ENCODE measurements around the gene HDDC2. TPM values are rescaled to one million over a fixed set of nuclear protein-coding genes. Genes with fewer than 3 reads are reported as not detected.

The HDDC2 gene
- total and polyA plus RNA-seq, 2 of the 8 experiments (the other 6 are each of a cell fraction or from before 2014, with no cell fraction given): 89.3 to 129 TPM

- no peak for FAIRE-seq
- Histone ChIP-seq H2BK120ac (replicated peaks; ENCODE audit: low read depth, low read length) (no peak overlapping the region), H3K23ac (ENCODE audit: insufficient read length) (no peak overlapping the region), H3K9ac (replicated peaks in 1 of 4; ENCODE audit: extremely low read depth in 1 of 4, low read depth in 3 of 4, low read length in 3 of 4) (no peak overlapping the region), H2BK15ac (ENCODE audit: low read length) (no peak overlapping the region), H2BK20ac (ENCODE audit: low read length) (no peak overlapping the region), H3K4ac (replicated peaks; ENCODE audit: insufficient read length, low read depth, low read length) (no peak overlapping the region), H3K79me2 (ENCODE audit: control insufficient read depth in 1 of 2, insufficient read depth in 2 of 2, low read length in 2 of 2) (no peaks in the 10 kb centered on the region), H3K27me3 (replicated peaks in 1 of 4; ENCODE audit: control insufficient read depth in 3 of 4, extremely low read depth in 1 of 4, insufficient read depth in 3 of 4, low read length in 3 of 4) (no peaks in the 10 kb centered on the region), H2BK12ac (ENCODE audit: low read depth, low read length) (no peak overlapping the region), H3K23me2 (ENCODE audit: low read depth, low read length) (no peaks in the 10 kb centered on the region), H3K4me1 (replicated peaks in 1 of 4; ENCODE audit: control insufficient read depth in 3 of 4, insufficient read depth in 4 of 4, low read length in 3 of 4) (peaks cover 0 to 2% (median 0%) of the 10 kb centered on the region in 4 experiments; a peak in 1 of 7 replicates), H3K9me3 (ENCODE audit: insufficient read depth in 2 of 2, low read depth in 1 of 2, low read length in 1 of 2) (no peaks in the 10 kb centered on the region), H2BK5ac (ENCODE audit: low read depth, low read length) (no peak overlapping the region), H3K14ac (ENCODE audit: insufficient read length) (no peak overlapping the region), H3K18ac (ENCODE audit: extremely low read depth, low read length) (no peak overlapping the region), H4K91ac (replicated peaks; ENCODE audit: insufficient read length, low read length) (no peak overlapping the region), H3K27ac (ENCODE audit: low read depth, low read length) (no peak overlapping the region), H3K79me1 (ENCODE audit: low read depth, low read length) (no peaks in the 10 kb centered on the region), H4K5ac (ENCODE audit: insufficient read length, low read depth, low read length) (no peak overlapping the region), H3K36me3 (ENCODE audit: control insufficient read depth in 2 of 4, insufficient read depth in 4 of 4, low read length in 3 of 4) (no peaks in the 10 kb centered on the region), H3K56ac (replicated peaks; ENCODE audit: insufficient read length, low read depth, low read length) (no peak overlapping the region), H2AFZ (ENCODE audit: low read length) (no peak overlapping the region), H4K8ac (ENCODE audit: extremely low read depth, insufficient read depth, low read length) (no peak overlapping the region), H3K4me2 (ENCODE audit: insufficient read depth in 1 of 2, low read depth in 2 of 2, low read length in 2 of 2) (no peak overlapping the region), H2AK5ac (ENCODE audit: low read depth, low read length) (no peak overlapping the region), H4K20me1 (replicated peaks in 1 of 2; ENCODE audit: control insufficient read depth in 1 of 2, insufficient read depth in 2 of 2, low read length in 2 of 2) (no peaks in the 10 kb centered on the region), H3K4me3 (ENCODE audit: extremely low read depth in 1 of 4, insufficient read depth in 2 of 4, low read depth in 3 of 4, low read length in 4 of 4) (no peak overlapping the region)
- CTCF ChIA-PET (ENCODE audit: partially characterized antibody): no interaction called here
- TF ChIP-seq GABPA (IDR thresholded peaks at IDR 0.05; ENCODE audit: borderline replicate concordance, insufficient read depth, low read length) (no peak), ASH2L (IDR thresholded peaks at IDR 0.05; ENCODE audit: low read length) (no peak), CBX5 (IDR thresholded peaks at IDR 0.05; ENCODE audit: low read depth, low read length) (no peak), SP2 (IDR thresholded peaks at IDR 0.05; ENCODE audit: low read length) (no peak), BRCA1 (IDR thresholded peaks at IDR 0.05; ENCODE audit: low read depth, low read length) (no peak)
- POLR2A ChIA-PET (ENCODE audit: partially characterized antibody): no interaction called here
- no peak for DNase-seq (ENCODE audit: low read depth in 1 of 2, low spot score in 2 of 2)
- WGBS, 2 experiments (ENCODE audit: extremely low coverage in 1 of 2, insufficient coverage in 1 of 2, insufficient read length in 1 of 2, insufficient replicate concordance in 2 of 2, low coverage in 1 of 2, low lambda C conversion rate in 2 of 2, missing lambda C conversion rate in 1 of 2): 85% methylated on average over 1 of the region's 1 CpG; no CpG with 5 or more reads in 1 of the 2 experiments
These were observed 48.9 kb downstream of the HDDC2 start for GRCh38 chr6:125252891-125253290.

Data from H1 (cell line).